Testis (tissue), 3 donors: ENCODE data around the gene ALDH1L1. TPM values are rescaled to one million over a fixed set of nuclear protein-coding genes. Genes with fewer than 3 reads are reported as not detected.

Experiments
- DNase-seq: peaks from one replicate; pipeline ENCODE4 v3.0.0-alpha.2; 2019
- H3K27ac ChIP-seq, 2 donors: fragments of 200-600 bp; sonication (generic); one replicate each; pipeline ENCODE4 v1.5.1; 2019
- H3K27me3 ChIP-seq: fragments of 200-600 bp; sonication (generic); one replicate; pipeline ENCODE4 v1.5.1; 2019
- H3K36me3 ChIP-seq: fragments of 200-600 bp; sonication (generic); one replicate; pipeline ENCODE4 v1.5.1; 2017; ENCODE audit warnings: low read depth; ENCODE audit errors: missing control alignments
- H3K4me1 ChIP-seq: fragments of 200-600 bp; sonication (generic); one replicate; pipeline ENCODE4 v1.5.1; 2019
- H3K4me3 ChIP-seq, 2 donors: fragments of 200-600 bp; sonication (generic); one replicate each; pipeline ENCODE4 v1.5.1; 2017 to 2019
- H3K9me3 ChIP-seq: fragments of 200-600 bp; sonication (generic); one replicate; pipeline ENCODE4 v1.5.1; 2017
- POLR2A ChIP-seq: fragments of 450-650 bp; IDR thresholded peaks from one replicate; pipeline ENCODE4 v1.6.1; 2017; ENCODE audit warnings: antibody characterized with exemption, mild to moderate bottlenecking, moderate library complexity
- WGBS, 2 donors: methylation state at CpG; one replicate each; pipeline ENCODE4 v1.1.5; 2018; 5-methylcytosine and 5-hydroxymethylcytosine counted together
- intact Hi-C: fragments of 100-400 bp; cut with DNase I; formaldehyde crosslinking; loops from one replicate; pipeline ENCODE4 v1.15.1; 2023; ENCODE audit warnings: low total_unique reads
- polyA plus RNA-seq: library from polyadenylated mRNA; stranded (reverse); fragments of 350-450 nt; fragmentation: Illumina TruSeq; extraction: RNeasy Lipid Tissue Mini Kit (QIAGEN cat#74804); gene quantifications from one replicate; pipeline ENCODE4 v1.2.3, GENCODE V29; 2014; ENCODE audit warnings: low read depth, low replicate concordance; ENCODE audit not compliant: insufficient read depth
- total RNA-seq, 2 donors: library from RNA; depleted of rRNA; stranded (reverse); fragments of >200 nt; gene quantifications; one replicate each; pipeline ENCODE4 v1.2.3, GENCODE V29; 2016
- TF ChIP-seq, protein P1 (sequence below), 3 experiments: fragments of 450-650 bp in 2 of 3; fragments of 200-600 bp in 1 of 3; sonication (generic) in 1 of 3; IDR thresholded peaks; one replicate each; pipeline ENCODE4 v1.5.1; 2016 to 2019; ENCODE audit warnings: antibody characterized with exemption in 3 of 3, mild to moderate bottlenecking in 2 of 3, moderate library complexity in 1 of 3

Gene ALDH1L1
- total and polyA plus RNA-seq, 3 donors from 2014 or later, result 19.6 to 73.8 (median 67.5) TPM

DNA sequence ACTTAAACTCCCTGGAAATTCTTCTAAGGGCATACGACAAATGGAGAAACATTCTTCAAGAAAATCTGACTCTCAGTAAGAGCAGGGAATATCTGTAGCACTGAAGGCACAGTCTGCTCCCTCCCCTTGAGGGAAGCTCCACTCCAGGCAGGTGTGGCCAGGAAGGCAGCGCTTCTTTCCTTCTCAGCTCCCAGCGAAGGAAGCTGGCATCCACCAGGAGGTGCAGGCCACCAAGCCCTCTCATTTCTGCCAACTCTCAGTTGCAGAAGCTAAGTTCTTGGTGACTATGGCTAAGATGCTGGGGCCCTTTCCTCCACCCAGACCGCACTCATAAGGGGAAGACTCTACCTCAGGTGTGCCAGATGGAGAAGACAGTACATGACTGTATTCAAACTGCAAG lies 58.8 kb downstream of the ALDH1L1 start:
- 83 to 94% methylated on average over 4 of the region's 4 CpGs for WGBS, 2 donors
- Histone ChIP-seq H3K27ac (no peak overlapping the region), H3K36me3 (no peaks in the 10 kb centered on the region), H3K4me3 (no peak overlapping the region), H3K4me1 (no peaks in the 10 kb centered on the region), H3K27me3 (no peaks in the 10 kb centered on the region), H3K9me3 (no peaks in the 10 kb centered on the region)
- intact Hi-C loops, result no loop called here
- TF ChIP-seq POLR2A, result no peak
- TF ChIP-seq, protein P1, sequence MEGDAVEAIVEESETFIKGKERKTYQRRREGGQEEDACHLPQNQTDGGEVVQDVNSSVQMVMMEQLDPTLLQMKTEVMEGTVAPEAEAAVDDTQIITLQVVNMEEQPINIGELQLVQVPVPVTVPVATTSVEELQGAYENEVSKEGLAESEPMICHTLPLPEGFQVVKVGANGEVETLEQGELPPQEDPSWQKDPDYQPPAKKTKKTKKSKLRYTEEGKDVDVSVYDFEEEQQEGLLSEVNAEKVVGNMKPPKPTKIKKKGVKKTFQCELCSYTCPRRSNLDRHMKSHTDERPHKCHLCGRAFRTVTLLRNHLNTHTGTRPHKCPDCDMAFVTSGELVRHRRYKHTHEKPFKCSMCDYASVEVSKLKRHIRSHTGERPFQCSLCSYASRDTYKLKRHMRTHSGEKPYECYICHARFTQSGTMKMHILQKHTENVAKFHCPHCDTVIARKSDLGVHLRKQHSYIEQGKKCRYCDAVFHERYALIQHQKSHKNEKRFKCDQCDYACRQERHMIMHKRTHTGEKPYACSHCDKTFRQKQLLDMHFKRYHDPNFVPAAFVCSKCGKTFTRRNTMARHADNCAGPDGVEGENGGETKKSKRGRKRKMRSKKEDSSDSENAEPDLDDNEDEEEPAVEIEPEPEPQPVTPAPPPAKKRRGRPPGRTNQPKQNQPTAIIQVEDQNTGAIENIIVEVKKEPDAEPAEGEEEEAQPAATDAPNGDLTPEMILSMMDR (IDR thresholded peaks at IDR 0.05), result no peak
- DNase-seq, result no peak

DNA sequence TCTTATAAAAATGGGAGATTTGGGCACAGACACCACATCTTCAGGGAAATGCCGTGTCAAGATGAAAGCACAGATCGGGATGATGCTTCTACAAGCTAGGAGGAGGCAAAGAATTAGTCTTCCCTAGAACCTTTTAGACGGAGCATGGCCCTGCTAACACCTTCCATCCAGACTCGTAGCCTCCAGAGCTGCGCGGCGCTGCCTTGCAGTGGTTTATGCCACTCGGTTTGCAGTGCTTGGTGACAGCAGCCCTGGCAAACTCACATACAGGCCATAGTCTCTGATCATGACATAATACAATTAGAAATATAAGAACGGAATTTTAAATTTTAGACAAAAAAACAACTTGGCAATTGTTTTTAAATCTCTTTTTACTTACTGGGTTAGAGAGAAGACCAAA lies 59.3 kb downstream of the ALDH1L1 start:
- TF ChIP-seq, protein P1 (IDR thresholded peaks at IDR 0.05), result no peak
- TF ChIP-seq POLR2A, result no peak
- Histone ChIP-seq H3K27ac (no peak overlapping the region), H3K9me3 (no peaks in the 10 kb centered on the region), H3K36me3 (no peaks in the 10 kb centered on the region), H3K4me3 (no peak overlapping the region), H3K27me3 (no peaks in the 10 kb centered on the region), H3K4me1 (no peaks in the 10 kb centered on the region)
- WGBS, 2 donors, result 91 to 95% methylated on average over 9 of the region's 9 CpGs
- DNase-seq, result no peak
- intact Hi-C loops, result no loop called here

DNA sequence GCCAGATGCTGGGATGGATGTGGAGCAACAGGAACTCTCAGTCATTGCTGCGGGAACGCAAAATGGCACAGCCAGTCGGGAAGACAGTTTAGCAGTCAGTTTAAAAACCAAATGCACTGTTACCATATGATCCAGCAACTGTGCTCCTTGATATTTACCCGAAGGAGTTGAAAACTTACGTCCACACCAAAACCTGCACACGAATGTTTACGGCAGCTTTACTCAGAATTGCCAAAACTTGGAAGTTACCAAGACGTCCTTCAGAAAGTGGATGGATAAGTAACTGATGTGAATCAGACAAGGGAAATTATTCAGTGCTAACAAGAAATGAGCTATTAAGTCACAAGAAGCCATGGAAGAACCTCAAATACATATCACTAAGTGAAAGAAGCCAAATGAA lies 60.4 kb downstream of the ALDH1L1 start:
- intact Hi-C loops, result no loop called here
- no peak overlapping the region for H3K27ac ChIP-seq
- no peaks in the 10 kb centered on the region for H3K4me1 ChIP-seq
- TF ChIP-seq, protein P1 (IDR thresholded peaks at IDR 0.05), result no peak
- no peak for TF ChIP-seq POLR2A
- no peak for DNase-seq
- no peaks in the 10 kb centered on the region for H3K27me3 ChIP-seq
- no peaks in the 10 kb centered on the region for H3K36me3 ChIP-seq
- no peak overlapping the region for H3K4me3 ChIP-seq
- 94 to 97% methylated on average over 8 of the region's 8 CpGs for WGBS, 2 donors
- no peaks in the 10 kb centered on the region for H3K9me3 ChIP-seq

DNA sequence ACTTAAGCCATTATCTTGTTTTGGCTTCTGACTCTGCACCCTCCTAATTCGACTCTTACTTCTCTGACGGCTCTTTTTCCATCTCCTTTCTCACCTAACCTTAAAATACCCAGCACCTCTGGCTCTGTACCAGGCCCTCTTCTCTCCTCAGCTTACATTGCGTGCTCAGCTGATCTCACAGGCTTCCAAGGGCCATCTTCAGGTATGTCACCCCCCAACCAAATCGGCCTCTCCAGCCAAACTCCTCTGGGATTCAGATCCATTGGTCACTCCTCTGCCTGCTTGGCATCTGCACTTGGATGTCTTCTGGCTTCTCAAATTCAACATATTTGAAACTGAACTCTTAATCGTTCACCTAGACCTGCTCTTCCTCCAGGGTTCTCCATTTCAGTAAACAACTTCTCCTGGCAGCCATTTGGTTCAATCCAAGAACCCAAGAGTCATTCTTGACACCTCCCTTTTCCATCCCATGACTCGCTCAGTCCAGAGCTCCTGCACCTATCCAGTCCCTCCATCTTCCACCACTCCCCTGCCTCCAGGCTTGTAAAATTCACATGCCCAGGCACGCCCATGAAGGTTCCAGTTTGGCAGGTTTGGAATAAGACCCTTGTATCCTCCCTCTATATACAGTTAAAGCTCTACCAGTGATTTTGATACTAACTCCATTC lies 61.2 kb downstream of the ALDH1L1 start:
- Histone ChIP-seq H3K9me3 (no peaks in the 10 kb centered on the region), H3K27ac (no peak overlapping the region), H3K27me3 (no peaks in the 10 kb centered on the region), H3K4me3 (no peak overlapping the region), H3K4me1 (no peaks in the 10 kb centered on the region), H3K36me3 (no peaks in the 10 kb centered on the region)
- WGBS, 2 donors, result 89 to 90% methylated on average over 7 of the region's 7 CpGs
- intact Hi-C loops, result no loop called here
- DNase-seq, result peak; percentile 4
- TF ChIP-seq POLR2A, result no peak
- TF ChIP-seq, protein P1 (IDR thresholded peaks at IDR 0.05), result no peak

DNA sequence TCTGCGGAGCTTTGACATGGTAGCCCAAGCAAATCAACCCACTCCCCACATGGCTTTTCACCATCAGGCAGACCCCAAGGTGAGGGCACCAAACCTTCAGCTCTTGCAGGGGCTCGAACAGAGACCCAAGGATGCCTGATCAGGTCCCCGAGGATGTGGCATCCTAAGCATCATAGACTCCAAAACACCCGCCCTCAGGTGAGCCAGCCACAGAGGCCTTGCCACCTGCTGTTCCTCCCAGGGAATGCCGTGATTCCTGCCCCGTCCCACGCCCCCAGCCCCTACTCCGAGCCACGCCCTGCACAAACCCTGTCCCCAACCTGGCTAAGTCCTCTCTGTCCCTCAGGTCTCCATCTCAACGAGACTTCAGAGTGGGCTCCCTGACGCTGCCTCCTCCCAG lies 61.8 kb downstream of the ALDH1L1 start:
- Histone ChIP-seq H3K4me3 (no peak overlapping the region), H3K27ac (no peak overlapping the region), H3K36me3 (no peaks in the 10 kb centered on the region), H3K9me3 (no peaks in the 10 kb centered on the region), H3K4me1 (no peaks in the 10 kb centered on the region), H3K27me3 (no peaks in the 10 kb centered on the region)
- TF ChIP-seq, protein P1 (IDR thresholded peaks at IDR 0.05), result no peak
- no peak for TF ChIP-seq POLR2A
- WGBS, 2 donors, result 88 to 91% methylated on average over 8 to 11 of the region's 11 CpGs
- no peak for DNase-seq
- intact Hi-C loops, result no loop called here
